HG02798 (cell line): Measurements from ENCODE around the gene GAB2.
"Not testable (repeated sequence)": the region's sequence is repeated elsewhere in the genome, so short reads cannot be mapped to it uniquely, and the experiment has no call there.

Source experiments
- ATAC-seq: cut with Tn5 transposase; IDR thresholded peaks from one replicate; pipeline ENCODE4 v1.9.1; 2021; ENCODE audit warnings: mild to moderate bottlenecking; ENCODE audit not compliant: unreplicated experiment, poor library complexity

GAB2 gene, protein sequence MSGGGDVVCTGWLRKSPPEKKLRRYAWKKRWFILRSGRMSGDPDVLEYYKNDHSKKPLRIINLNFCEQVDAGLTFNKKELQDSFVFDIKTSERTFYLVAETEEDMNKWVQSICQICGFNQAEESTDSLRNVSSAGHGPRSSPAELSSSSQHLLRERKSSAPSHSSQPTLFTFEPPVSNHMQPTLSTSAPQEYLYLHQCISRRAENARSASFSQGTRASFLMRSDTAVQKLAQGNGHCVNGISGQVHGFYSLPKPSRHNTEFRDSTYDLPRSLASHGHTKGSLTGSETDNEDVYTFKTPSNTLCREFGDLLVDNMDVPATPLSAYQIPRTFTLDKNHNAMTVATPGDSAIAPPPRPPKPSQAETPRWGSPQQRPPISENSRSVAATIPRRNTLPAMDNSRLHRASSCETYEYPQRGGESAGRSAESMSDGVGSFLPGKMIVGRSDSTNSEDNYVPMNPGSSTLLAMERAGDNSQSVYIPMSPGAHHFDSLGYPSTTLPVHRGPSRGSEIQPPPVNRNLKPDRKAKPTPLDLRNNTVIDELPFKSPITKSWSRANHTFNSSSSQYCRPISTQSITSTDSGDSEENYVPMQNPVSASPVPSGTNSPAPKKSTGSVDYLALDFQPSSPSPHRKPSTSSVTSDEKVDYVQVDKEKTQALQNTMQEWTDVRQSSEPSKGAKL

DNA sequence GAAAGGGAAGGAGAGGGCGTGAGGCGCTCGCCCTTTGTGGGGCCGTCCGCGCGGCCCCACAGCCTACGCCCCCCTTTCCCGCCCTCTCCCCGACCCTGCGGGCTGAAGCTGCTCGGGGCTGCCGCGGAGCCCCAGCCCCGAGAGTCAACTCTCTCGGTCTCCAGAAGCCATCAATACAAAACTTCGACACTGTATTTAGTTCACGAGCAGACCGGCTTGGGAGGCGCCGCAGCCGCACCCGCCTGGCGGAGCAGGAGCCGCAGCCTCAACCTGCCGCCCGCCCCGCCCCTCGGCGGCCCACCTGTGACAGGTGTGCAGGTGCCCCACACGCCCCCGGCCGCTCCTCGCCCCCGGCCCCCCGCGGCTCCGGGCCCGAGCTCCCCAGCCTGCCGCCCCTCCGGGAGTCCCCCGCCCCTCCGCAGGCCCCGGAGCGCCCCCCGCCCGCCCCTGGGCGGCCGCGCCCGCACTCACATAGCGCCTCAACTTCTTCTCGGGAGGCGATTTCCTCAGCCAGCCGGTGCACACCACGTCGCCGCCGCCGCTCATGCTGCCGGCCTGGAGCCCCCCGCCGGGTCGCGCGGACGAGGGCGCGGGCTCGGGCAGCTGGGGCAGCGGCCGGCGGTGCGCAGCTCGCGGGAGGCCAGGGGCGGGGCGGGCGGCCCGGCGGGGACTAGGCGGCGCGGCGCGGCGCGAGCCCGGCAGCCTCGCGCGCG, at the start of gene GAB2:
Gene GAB2, minus strand, starts transcription at position 646 of the 713 bp plus-strand sequence. Its CDS starts 100 bp downstream, at position 546.
- peak; percentile 8 for ATAC-seq

DNA sequence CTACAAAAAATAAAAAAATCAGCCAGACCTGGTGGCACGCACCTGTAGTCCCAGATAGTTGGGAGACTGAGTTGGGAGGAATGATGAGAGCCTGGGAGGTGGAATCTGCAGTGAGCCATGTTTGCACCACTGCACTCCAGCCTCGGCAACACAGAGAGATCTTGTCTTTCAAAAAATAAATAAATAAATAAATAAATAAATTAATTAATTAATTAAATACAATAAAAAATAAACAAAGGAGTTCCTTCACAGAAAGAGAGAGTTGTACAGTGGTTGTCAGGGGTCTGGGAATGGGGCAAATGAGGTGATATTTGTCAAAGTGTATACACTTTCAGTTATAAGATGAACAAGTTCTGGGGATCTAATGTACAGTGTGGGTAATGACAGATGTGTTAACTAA, 49.8 kb upstream of the GAB2 start:
- ATAC-seq = no peak

DNA sequence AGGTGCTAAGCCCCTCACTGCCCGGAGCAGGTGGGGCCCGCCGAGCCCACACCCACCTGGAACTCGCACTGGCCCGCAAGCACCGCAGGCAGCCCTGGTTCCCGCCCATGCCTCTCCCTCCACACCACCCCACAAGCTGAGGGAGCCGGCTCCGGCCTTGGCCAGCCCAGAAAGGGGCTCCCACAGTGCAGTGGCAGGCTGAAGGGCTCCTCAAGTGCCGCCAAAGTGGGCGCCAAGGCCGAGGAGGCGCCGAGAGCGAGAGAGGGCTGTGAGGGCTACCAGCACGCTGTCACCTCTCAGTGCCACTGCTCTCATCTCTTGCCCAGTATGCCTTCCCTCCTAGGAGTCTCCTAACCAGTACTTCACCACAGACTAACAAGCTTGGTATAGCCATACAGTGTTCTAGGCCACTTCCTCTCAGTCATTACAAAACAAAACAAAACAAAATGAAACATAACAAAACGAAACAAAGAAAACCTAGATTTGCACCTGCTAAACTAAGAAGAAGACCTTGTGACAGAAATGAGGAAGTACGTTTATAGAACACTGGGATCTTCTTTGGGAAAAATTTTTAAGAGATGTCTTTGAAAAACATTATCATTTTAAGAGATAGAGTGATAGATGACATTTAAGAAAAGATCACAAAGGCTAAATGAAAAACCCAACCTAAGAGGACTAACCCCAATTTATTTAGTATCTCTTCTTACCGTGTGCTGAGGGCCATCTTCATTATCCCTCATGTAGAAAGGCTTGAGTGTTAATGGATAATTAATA, 47.7 kb upstream of the GAB2 start:
- peak; percentile 99 for ATAC-seq

DNA sequence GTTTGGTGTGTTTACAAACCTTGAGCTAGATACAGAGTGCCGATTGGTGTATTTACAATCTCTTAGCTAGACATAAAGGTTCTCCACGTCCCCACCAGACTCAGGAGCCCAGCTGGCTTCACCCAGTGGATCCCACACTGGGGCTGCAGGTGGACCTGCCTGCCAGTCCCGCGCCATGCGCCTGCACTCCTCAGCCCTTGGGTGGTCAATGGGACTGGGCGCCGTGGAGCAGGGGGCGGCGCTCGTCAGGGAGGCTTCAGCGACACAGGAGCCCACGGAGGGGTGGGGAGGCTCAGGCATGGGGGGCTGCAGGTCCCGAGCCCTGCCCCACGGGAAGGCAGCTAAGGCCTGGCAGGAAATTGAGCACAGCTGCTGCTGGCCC, 47.2 kb upstream of the GAB2 start:
- ATAC-seq = not testable (repeated sequence)

DNA sequence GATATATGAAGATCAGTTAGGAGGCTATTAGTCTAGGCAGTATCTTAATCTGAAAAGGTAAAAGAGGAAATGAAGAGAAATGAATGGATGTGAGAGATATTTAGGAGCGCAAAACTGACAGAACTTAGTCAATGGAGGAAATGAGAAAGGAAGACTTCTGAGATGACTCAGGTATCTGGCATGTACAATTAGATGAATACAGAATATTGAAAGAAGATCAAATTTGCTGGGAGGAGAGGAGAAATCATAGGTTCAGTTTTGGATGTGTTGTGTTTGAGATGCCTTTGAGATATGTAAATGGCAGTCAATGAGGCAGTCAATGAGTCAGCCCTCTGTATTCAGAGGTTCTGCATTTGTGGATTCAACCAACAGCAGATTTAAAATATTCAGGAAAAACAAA, 42.9 kb upstream of the GAB2 start:
- ATAC-seq = no peak

DNA sequence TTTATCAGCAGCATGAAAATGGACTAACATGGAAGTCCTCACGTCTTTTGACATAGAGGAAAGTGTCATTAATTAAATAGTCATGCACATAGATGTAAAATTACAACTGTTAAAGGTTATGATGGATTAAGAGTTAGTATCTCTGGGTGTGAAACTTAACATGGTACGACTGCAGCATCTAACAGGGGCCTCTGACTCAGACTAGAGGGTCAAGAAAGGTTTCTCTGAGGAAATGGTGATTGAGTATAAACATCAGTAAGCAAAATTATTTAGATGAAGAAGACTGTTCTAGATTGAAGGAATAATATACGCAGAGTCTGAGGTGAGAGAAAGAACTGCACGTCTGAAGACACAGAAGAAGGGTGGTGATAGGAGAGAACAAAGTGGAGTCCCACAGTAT, 42.1 kb upstream of the GAB2 start:
- ATAC-seq = no peak

DNA sequence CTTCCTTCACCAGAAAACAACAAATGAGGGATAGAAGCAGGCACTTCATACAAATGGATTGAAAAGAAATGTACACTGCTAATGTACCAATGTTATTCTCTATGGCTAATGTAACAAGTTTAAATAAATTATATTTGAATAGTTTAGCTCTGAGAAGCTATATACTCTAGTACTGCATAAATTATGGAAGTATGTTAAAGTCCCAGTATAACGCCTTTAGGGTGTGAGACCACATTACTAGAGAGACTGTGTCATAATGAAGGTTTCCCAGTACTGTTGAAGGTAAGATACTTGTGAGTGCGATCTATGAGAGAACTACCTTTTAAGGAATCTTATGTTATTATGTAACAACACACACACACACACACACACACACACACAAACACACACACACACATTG, 39.8 kb upstream of the GAB2 start:
- no peak for ATAC-seq

DNA sequence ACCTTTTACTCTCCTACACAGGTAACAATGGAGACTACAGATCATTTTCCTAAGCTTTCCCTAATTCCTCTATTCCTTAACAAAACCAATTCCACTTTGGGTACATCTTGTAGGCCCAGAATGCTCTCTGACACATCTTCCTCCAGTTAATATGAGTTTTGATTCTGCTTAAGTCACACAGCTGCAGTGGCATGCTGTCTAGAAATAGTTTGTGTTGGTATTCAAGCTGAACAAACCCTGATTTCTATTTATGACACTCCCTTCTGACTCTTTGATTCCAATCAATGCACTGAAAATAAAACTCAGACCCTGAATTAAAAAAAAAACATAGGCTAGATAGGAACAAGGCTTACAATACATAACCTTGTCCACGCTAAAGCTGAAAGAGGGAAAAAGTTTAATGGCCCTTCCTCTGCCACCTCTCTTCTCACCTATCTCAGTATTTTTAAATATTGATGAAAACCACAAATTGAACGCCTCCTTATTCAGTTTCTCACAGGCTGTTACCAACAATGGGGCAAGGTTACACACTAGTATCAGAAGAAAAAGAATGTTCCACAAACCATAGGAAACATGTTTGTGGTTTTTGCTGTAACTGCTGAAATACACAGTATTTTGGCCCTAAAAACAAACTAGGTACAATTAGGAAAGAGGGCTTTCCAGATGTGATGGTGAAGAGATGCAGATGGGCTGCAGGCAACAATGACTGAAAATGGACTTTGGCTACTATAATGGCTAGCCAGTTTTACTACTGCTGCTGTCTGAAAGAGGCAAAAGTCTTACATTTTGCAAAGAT, 35.7 kb upstream of the GAB2 start:
- peak; percentile 69 for ATAC-seq

DNA sequence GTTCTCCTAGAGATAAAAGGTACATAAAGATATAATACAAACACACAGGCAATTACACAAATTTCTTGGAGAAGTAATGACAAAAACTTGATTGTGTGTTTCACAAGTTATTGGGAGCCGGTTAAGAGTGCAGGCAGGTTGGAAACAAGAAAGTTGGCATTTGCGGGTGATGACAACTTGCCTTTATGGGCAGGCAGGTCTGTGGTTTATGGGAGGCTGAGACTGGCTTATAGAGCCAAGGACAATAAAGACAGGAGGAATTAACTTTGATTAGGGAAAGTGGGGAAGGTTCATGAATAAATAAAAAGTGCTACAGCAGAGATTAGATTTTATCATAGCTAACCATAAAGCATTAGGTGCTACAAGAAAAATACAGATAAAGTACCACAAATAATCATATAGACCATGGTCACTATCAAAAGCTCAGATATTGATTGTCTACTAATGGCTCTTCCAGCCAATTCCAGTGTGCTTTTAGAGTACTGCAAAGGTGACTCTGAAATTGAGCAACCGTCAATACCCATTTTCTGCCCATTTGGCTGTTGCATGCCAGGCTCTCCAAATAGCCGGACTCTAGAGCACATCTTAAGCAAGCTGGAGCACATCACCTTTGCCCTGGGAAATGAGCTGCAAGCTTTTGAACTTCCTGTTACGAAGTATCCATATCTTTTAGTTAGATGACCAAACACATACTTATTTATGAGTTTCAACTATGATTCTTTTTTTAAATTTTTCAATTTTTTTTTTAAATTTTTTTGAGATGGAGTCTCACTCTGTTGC, 33.9 kb upstream of the GAB2 start:
- ATAC-seq = no peak

DNA sequence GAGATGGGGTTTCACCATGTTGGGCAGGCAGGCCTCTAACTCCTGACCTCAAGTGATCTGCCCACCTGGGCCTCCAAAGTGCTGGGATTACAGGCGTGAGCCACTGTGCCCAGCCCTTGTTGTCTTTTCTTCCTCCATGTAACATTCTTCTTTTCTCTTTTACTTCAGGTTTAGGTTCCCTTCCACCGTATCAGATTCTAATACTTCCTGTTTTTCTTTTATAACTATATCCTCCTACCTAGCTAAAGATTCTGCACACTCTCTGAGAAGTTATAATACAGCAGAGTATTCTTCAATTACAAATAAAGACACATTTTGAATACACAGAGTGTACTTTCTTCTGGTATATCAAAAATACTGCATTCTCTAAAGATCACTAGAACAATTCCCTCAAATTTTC, 33.2 kb upstream of the GAB2 start:
- no peak for ATAC-seq

DNA sequence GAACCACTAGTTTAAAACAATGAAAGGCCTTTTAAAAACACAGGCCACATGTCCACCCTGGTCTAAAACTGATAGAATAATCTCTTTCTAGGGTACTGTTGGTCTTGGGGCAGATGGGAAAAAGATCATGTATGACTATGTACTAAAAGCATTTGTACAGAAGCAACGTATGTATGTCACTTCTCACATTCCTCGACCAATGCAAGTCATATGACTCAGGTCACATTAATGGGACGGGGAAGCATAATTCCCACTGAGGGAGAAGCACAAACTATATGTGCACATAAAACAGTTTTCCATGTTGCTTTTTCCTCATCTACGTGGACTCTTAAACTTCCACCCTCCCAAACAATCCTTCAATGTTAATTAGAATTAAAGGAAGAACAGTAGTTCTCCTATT, 32.2 kb upstream of the GAB2 start:
- ATAC-seq = no peak

DNA sequence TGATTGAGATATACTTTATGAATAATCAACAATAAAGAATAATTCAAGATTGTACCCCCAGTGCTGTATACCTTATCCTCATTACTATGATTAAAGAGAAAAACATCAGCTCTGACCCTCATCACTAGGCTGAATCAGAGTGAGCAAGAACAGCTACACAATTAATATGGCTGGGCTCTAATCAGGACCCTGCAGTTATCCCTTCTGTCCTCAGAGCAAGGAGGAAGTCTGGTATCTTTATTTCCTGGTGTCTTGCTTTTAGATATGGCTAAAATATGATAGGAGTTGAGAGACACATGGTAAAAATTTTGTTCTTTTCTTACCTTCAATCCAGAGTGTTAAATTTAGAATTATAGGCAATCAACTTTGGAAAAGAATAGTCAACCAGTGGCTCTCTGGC, 28.6 kb upstream of the GAB2 start:
- no peak for ATAC-seq

DNA sequence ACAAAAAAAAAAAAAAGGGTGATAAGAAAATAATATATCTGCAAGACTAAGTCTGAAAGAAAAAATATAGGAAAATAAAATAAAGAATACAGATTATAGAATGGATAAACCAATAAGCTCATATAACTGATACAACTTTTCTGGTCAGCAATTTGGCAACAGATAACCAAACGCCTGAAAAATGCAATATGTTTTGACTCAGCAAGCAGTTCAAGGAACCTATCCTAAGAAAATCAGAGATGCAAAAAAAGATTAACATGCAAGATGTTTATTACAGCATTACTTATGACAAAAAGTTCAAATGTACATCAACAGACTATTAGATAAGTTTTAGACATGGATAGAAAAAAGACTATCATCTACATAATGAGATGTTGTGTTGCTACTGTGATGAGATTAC, 27.1 kb upstream of the GAB2 start:
- ATAC-seq = no peak

DNA sequence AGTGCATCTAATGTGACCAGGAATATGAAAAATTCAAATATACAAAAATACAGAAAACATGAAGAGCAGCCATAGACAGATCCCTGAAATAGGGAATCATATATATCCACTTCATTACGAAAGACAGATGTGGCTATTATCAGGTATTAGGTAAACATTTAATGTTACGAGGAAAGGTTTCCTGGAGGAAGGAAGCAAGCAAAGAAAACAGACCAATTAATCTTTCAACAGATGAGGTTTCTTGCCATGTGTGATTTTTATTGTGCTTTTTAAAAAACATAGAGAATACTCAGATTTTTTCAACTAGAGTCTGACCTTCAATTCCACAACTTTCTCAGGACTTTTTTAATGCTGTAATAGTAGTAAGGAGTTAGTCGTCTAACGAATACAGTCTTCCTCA, 24.3 kb upstream of the GAB2 start:
- ATAC-seq = no peak

DNA sequence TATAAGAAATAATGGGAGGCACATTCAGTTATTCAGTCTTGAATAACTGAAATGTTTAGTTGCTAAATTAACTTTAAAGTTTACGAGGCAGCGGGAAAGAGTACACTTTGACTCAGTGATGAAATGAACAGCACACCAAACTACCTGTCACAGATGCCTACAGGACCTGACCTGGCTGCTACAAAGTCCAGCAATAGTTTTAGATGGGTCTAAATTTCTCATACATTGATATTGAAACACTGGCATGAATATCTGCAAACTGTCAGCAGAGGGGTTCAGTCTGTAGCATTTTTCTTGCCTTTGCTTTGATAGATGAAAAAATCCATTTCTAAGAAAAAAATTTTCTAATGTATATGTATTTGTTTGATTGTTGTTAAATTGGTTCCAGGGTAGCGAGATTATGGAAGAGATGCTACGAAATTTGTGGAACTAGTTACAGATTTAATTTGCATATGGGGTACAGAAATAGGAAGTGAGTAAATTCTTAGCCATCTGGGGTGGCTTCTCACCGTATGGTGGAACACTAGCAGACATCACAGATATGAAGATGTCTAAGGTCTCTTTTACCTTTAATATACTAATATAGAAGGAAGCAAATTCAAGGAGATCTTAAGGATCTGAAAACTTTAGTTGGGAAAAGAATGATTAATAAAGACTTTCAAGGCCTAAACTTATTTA, 20.8 kb upstream of the GAB2 start:
- ATAC-seq = peak; percentile 89

DNA sequence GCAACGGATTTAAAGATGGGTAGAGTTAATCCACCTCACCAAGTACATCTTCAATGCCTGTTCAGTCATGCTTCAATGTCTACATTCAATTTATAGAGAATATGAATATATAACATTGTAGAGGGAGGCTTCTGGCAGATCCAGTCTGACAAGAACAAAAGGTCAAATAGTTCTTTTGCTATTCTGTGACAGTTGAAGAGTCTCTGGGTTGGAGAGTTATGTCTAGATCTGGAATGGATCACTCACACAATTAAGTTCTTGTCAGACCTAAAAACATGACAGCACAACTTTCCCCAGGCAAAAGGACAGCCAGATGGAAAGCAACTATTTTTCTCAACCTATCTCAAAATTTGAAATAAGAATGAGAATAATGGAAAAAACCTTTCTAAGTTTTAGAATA, 15.3 kb upstream of the GAB2 start:
- no peak for ATAC-seq

DNA sequence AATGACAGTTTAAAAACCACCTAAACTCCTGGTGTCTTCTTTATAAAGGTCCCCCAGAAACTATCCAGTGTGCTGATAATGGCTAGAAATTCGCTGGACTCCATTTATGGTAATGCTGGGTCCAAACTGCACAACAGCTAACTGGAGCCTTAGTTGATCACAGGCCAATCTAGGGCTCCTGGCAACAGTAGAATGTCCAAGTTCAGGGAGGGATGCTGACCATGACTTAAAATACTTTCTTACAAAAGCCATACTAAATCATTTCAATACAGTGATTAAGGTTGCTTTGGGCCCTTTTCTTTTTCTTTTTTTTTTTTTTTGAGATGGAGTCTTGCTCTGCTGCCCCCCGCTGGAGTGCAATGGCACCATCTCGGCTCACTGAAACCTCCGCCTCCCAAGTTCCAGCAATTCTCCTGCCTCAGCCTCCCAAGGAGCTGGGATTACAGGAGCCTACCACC, 14.5 kb upstream of the GAB2 start:
- no peak for ATAC-seq

DNA sequence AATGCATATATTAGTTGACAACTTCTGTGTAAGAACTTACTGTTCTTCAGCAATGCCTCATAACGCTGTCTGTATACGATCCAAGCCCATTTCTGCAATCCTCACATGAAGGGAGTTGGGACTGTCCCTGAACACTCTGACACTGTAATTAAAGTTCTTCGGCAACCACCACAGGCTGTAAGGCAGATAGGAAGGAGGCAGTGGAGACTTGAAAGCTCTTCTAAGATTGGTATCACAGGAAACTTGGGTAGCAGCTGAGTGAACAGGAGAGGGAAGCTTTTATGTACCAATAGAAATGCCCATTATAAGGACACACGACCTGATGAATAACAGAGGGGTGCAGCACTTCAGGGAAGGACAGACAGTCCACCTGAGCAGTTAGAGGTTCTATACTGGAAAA, 12.0 kb upstream of the GAB2 start:
- ATAC-seq = no peak
